ENCODE measurements around the gene FTSJ1.
"Not testable (repeated sequence)": the region's sequence is repeated elsewhere in the genome, so short reads cannot be mapped to it uniquely, and the experiment has no call there.

GRCh38 chrX:48519481-48519880, 43.5 kb downstream of the FTSJ1 start:
- not testable (repeated sequence) for TF ChIP-seq CTCF (conservative IDR thresholded peaks at IDR 0.05; ENCODE audit: low read depth, low read length); POLR2A (IDR thresholded peaks at IDR 0.05; ENCODE audit: low read depth, low read length); CEBPB (IDR thresholded peaks at IDR 0.05; ENCODE audit: low read depth, low read length); USF2 (IDR thresholded peaks at IDR 0.05; ENCODE audit: low read depth, low read length); RCOR1 (IDR thresholded peaks at IDR 0.05; ENCODE audit: insufficient replicate concordance, low read length); ELK1 (IDR thresholded peaks at IDR 0.05; ENCODE audit: borderline replicate concordance, low read depth, low read length); MAZ (IDR thresholded peaks at IDR 0.05; ENCODE audit: borderline replicate concordance, low read depth, low read length); RAD21 (IDR thresholded peaks at IDR 0.05; ENCODE audit: low read length); MXI1 (IDR thresholded peaks at IDR 0.05; ENCODE audit: borderline replicate concordance, low read depth, low read length); FOS (IDR thresholded peaks at IDR 0.05; ENCODE audit: low read depth, low read length); RFX5 (IDR thresholded peaks at IDR 0.05; ENCODE audit: low read depth, low read length); SMC3 (IDR thresholded peaks at IDR 0.05; ENCODE audit: low read depth, low read length)
